SH-SY5Y (cell line): Measurements from ENCODE around the gene TEP1.

Source experiments
- GATA2 ChIP-seq: IDR thresholded peaks from 2 replicates; pipeline ENCODE4 v1.6.1; 2011; ENCODE audit warnings: mild to moderate bottlenecking, low read depth, low read length
- GATA3 ChIP-seq: IDR thresholded peaks from 2 replicates; pipeline ENCODE4 v1.6.1; 2011; ENCODE audit warnings: low read depth, mild to moderate bottlenecking, low read length, moderate library complexity

DNA sequence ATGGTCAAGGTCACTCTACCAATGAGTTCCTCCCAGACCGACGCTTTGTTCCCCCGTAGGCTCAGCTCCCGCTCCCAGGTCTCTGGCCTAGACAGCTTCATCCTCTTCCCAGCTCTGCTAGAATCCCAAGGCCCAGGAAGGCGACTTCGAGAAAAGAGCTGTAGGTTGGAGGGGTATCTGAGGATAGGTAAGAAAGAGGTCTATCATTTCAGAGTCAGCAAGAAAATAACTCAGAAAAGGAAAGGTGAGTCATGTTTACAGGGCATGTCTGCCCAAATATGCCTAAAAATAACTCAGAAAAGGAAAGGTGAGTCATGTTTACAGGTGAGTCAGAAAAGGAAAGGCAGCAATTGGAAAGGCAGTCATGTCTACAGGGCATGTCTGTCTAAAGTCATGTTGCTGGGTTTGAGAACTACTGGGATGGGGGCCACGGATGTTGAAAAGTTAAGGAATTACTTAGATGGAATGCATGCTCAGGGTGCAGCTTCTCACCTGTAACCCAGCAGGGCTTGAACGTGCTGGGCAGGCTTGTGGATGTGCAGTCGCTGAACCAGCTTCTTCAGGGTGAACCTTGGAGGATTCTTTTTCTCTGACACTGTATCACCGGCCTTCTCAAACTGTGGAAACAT is 12.2 kb downstream of the TEP1 start:
- TF ChIP-seq GATA2 (no peak), GATA3 (no peak)
